Common myeloid progenitor, CD34-positive (primary cell): ENCODE measurements around the gene PCCA. TPM values are rescaled to one million over a fixed set of nuclear protein-coding genes. Genes with fewer than 3 reads are reported as not detected.

Source experiments
- CTCF ChIA-PET: fragments of 350-600 bp; sonication (Branson Sonifier 250); formaldehyde crosslinking; loops from one replicate; lab custom pipeline; 2021; ENCODE audit warnings: antibody characterized with exemption; lab: Charles Lee
- POLR2A ChIA-PET: fragments of 350-600 bp; sonication (Branson Sonifier 250); formaldehyde crosslinking; loops from one replicate; lab custom pipeline; 2021; ENCODE audit warnings: antibody characterized with exemption; lab: Charles Lee
- DNase-seq, 3 donors: peaks; one replicate each; pipeline versions ENCODE4 v3.0.0 to v3.0.0-alpha.2; 2013
- H3K27ac ChIP-seq, 2 experiments: 1 replicate in 1 of 2; 2 replicates in 1 of 2; pipeline ENCODE4 v1.7.0; 2013; ENCODE audit warnings: inconsistent platforms in 2 of 2, low read length in 2 of 2, mild to moderate bottlenecking in 2 of 2, low read depth in 1 of 2, moderate library complexity in 1 of 2; ENCODE audit not compliant: severe bottlenecking in 2 of 2, insufficient read depth in 1 of 2, poor library complexity in 1 of 2
- H3K27me3 ChIP-seq, 5 experiments: replicated peaks in 2 of 5; 1 replicate in 3 of 5; 2 replicates in 2 of 5; pipeline versions ENCODE4 v1.6.1 to v1.7.0; 2013; ENCODE audit warnings: low read length in 4 of 5, mild to moderate bottlenecking in 2 of 5, moderate library complexity in 2 of 5, inconsistent platforms in 1 of 5; ENCODE audit not compliant: insufficient read depth in 5 of 5, control insufficient read depth in 4 of 5
- H3K36me3 ChIP-seq, 4 experiments: 1 replicate in 2 of 4; 2 replicates in 2 of 4; pipeline versions ENCODE4 v1.6.1 to v1.7.0; 2013; ENCODE audit warnings: low read length in 3 of 4, control low read depth in 1 of 4, mild to moderate bottlenecking in 1 of 4; ENCODE audit not compliant: control insufficient read depth in 4 of 4, insufficient read depth in 4 of 4
- H3K4me1 ChIP-seq, 4 experiments: 1 replicate in 3 of 4; 2 replicates in 1 of 4; pipeline versions ENCODE4 v1.6.1 to v1.7.1; 2013; ENCODE audit warnings: low read length in 3 of 4, mild to moderate bottlenecking in 3 of 4, control low read depth in 1 of 4, inconsistent platforms in 1 of 4, moderate library complexity in 1 of 4; ENCODE audit not compliant: control insufficient read depth in 4 of 4, insufficient read depth in 4 of 4; ENCODE audit errors: control extremely low read depth in 1 of 4
- H3K4me3 ChIP-seq, 7 experiments: 1 replicate in 4 of 7; 2 replicates in 3 of 7; pipeline versions ENCODE4 v1.5.1 to v1.7.0; 2013; ENCODE audit warnings: mild to moderate bottlenecking in 7 of 7, low read length in 6 of 7, moderate library complexity in 6 of 7, inconsistent platforms in 2 of 7, low read depth in 2 of 7, control low read depth in 1 of 7; ENCODE audit not compliant: insufficient read depth in 4 of 7, control insufficient read depth in 1 of 7; ENCODE audit errors: extremely low read depth in 1 of 7
- H3K9me3 ChIP-seq, 5 experiments: 1 replicate in 4 of 5; 2 replicates in 1 of 5; pipeline versions ENCODE4 v1.6.1 to v1.7.1; 2013; ENCODE audit warnings: low read length in 4 of 5, mild to moderate bottlenecking in 2 of 5, inconsistent platforms in 1 of 5, low read depth in 1 of 5, moderate library complexity in 1 of 5; ENCODE audit not compliant: control insufficient read depth in 4 of 5, insufficient read depth in 2 of 5; ENCODE audit errors: control extremely low read depth in 1 of 5
- WGBS: methylation state at CpG from one replicate; pipeline ENCODE4 v1.1.5; 2013; ENCODE audit not compliant: insufficient coverage; 5-methylcytosine and 5-hydroxymethylcytosine counted together
- polyA plus RNA-seq: library from polyadenylated mRNA; unstranded; fragments of 120-200 nt; gene quantifications from one replicate; pipeline ENCODE4 v1.2.1, GENCODE V29; 2013

Gene PCCA
- 23.2 TPM for polyA plus RNA-seq

- H3K27ac ChIP-seq, result no peak within 1 kb of the TSS
Measured at GRCh38 chr13:100088644-100089464, at the start of gene PCCA. Gene PCCA (plus strand): TSS chr13:100089093. CDS start chr13:100089121, 28 bp downstream.

GRCh38 chr13:100039740-100040139 is 49.2 kb upstream of the PCCA start:
- DNase-seq, result no peak
- ChIA-PET POLR2A (no interaction called here), CTCF (no interaction called here)
- no peaks in the 10 kb centered on the region for H3K9me3 ChIP-seq
- no peaks in the 10 kb centered on the region for H3K4me1 ChIP-seq
- no peak overlapping the region for H3K27ac ChIP-seq
- WGBS, result 100% methylated on average over 2 of the region's 4 CpGs
- H3K27me3 ChIP-seq, result no peaks in the 10 kb centered on the region
- no peaks in the 10 kb centered on the region for H3K36me3 ChIP-seq
- H3K4me3 ChIP-seq, result no peak overlapping the region

More at GRCh38 chr13:100088644-100089464, at the start of gene PCCA:
- Histone ChIP-seq H3K9me3 (no peaks in the 10 kb centered on the region), H3K4me1 (peaks cover 6 to 21% (median 15%) of the 10 kb centered on the region in 4 experiments), H3K36me3 (peaks cover 0 to 6% (median 0%) of the 10 kb centered on the region in 4 experiments), H3K4me3 (peak within 1 kb of the TSS; percentile 77 to 91 (median 82)), H3K27me3 (no peaks in the 10 kb centered on the region)
- DNase-seq, result peak; percentile 50 to 68 (median 58)
- WGBS, result under 1% methylated on average over 77 of the region's 77 CpGs
- ChIA-PET CTCF (no interaction called here), POLR2A (no interaction called here)

GRCh38 chr13:100040196-100040595 is 48.7 kb upstream of the PCCA start:
- DNase-seq, result no peak
- CTCF ChIA-PET, result no interaction called here
- 50% methylated on average over 1 of the region's 3 CpGs for WGBS

GRCh38 chr13:100044936-100045335 is 44.0 kb upstream of the PCCA start:
- H3K36me3 ChIP-seq, result no peaks in the 10 kb centered on the region
- DNase-seq, result no peak
- no peak overlapping the region for H3K27ac ChIP-seq
- 100% methylated on average over 1 of the region's 3 CpGs for WGBS
- POLR2A ChIA-PET, result no interaction called here
- H3K27me3 ChIP-seq, result no peaks in the 10 kb centered on the region
- no peak overlapping the region for H3K4me3 ChIP-seq
- no peaks in the 10 kb centered on the region for H3K9me3 ChIP-seq
- CTCF ChIA-PET, result no interaction called here
- H3K4me1 ChIP-seq, result no peaks in the 10 kb centered on the region

More at GRCh38 chr13:100040196-100040595, 48.7 kb upstream of the PCCA start:
- Histone ChIP-seq H3K4me1 (no peaks in the 10 kb centered on the region), H3K27ac (no peak overlapping the region), H3K36me3 (no peaks in the 10 kb centered on the region), H3K27me3 (no peaks in the 10 kb centered on the region), H3K9me3 (no peaks in the 10 kb centered on the region), H3K4me3 (no peak overlapping the region)
- POLR2A ChIA-PET, result no interaction called here

GRCh38 chr13:100045355-100045754 is 43.5 kb upstream of the PCCA start:
- Histone ChIP-seq H3K27me3 (no peaks in the 10 kb centered on the region), H3K9me3 (no peaks in the 10 kb centered on the region), H3K36me3 (no peaks in the 10 kb centered on the region), H3K27ac (no peak overlapping the region), H3K4me1 (no peaks in the 10 kb centered on the region), H3K4me3 (no peak overlapping the region)
- CTCF ChIA-PET, result no interaction called here
- POLR2A ChIA-PET, result no interaction called here
- no peak for DNase-seq
- 91% methylated on average over 1 of the region's 3 CpGs for WGBS

GRCh38 chr13:100051070-100051469 is 37.8 kb upstream of the PCCA start:
- Histone ChIP-seq H3K36me3 (no peaks in the 10 kb centered on the region), H3K27ac (no peak overlapping the region), H3K9me3 (no peaks in the 10 kb centered on the region), H3K4me1 (no peaks in the 10 kb centered on the region), H3K27me3 (no peaks in the 10 kb centered on the region), H3K4me3 (no peak overlapping the region)
- 100% methylated on average over 1 of the region's 3 CpGs for WGBS
- ChIA-PET CTCF (no interaction called here), POLR2A (no interaction called here)
- no peak for DNase-seq

- no peaks in the 10 kb centered on the region for H3K4me1 ChIP-seq
- ChIA-PET CTCF (interaction anchor here (0.6 kb wide), 1 partner anchor 57 kb away, joined by 3 read pairs; no protein-coding TSS in a partner anchor), POLR2A (no interaction called here)
- no peak overlapping the region for H3K4me3 ChIP-seq
- WGBS, result no CpG with 5 or more reads among the region's 3 CpGs
- H3K9me3 ChIP-seq, result peaks cover 0 to 9% (median 0%) of the 10 kb centered on the region in 5 experiments
- no peaks in the 10 kb centered on the region for H3K27me3 ChIP-seq
- H3K36me3 ChIP-seq, result no peaks in the 10 kb centered on the region
- H3K27ac ChIP-seq, result no peak overlapping the region
- no peak for DNase-seq
Measured at GRCh38 chr13:100059827-100060226, 29.1 kb upstream of the PCCA start.
